SU-DHL-6 (cell line): ENCODE measurements around the gene ZBTB42.

Experiments used
- CTCF ChIP-seq: fragments of 200-600 bp; sonication (generic); IDR thresholded peaks from one replicate; pipeline ENCODE4 v1.5.1; 2017; ENCODE audit warnings: antibody characterized with exemption, mild to moderate bottlenecking, low read length, moderate library complexity; ENCODE audit not compliant: insufficient read depth, poor library complexity, severe bottlenecking
- EZH2phosphoT487 ChIP-seq: fragments of 200-600 bp; sonication (generic), shearing (Covaris generic); conservative IDR thresholded peaks from 2 replicates; pipeline ENCODE4 v1.6.1; 2018; ENCODE audit warnings: mild to moderate bottlenecking, antibody characterized with exemption, low read length, moderate library complexity, mixed read lengths

- TF ChIP-seq CTCF (no peak), EZH2phosphoT487 (no peak)
These were observed 43.6 kb downstream of the ZBTB42 start for GRCh38 chr14:104844306-104845032.
